ENCODE data around the gene SNCA. TPM values are rescaled to one million over a fixed set of nuclear protein-coding genes. Genes with fewer than 3 reads are reported as not detected.

The SNCA gene
- total and polyA plus RNA-seq, 3 donors from 2014 or later: 1.5 to 6.4 (median 2.0) TPM

DNA sequence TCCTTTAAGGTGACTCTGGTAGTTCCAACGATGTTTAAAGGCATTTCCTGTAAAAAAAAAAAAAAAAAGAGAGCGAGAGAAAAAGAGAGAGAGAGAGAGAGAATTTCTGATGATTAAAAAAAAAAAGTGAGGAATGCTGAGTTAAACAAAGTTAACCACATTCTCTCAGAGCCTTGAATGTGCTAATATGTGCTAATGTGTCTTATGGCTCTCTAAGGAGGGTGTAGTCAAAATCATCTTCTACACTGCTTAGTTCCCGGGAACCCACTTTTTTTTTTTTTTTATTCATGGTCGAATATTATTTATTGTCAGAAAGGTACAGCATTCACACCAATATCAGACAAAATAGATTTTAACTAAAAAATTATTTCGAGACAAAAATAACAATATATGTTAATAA lies 111.7 kb downstream of the SNCA start:
- TF ChIP-seq POLR2A (IDR thresholded peaks at IDR 0.05): no peak
- TF ChIP-seq, protein P1, sequence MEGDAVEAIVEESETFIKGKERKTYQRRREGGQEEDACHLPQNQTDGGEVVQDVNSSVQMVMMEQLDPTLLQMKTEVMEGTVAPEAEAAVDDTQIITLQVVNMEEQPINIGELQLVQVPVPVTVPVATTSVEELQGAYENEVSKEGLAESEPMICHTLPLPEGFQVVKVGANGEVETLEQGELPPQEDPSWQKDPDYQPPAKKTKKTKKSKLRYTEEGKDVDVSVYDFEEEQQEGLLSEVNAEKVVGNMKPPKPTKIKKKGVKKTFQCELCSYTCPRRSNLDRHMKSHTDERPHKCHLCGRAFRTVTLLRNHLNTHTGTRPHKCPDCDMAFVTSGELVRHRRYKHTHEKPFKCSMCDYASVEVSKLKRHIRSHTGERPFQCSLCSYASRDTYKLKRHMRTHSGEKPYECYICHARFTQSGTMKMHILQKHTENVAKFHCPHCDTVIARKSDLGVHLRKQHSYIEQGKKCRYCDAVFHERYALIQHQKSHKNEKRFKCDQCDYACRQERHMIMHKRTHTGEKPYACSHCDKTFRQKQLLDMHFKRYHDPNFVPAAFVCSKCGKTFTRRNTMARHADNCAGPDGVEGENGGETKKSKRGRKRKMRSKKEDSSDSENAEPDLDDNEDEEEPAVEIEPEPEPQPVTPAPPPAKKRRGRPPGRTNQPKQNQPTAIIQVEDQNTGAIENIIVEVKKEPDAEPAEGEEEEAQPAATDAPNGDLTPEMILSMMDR (IDR thresholded peaks at IDR 0.05): no peak
- intact Hi-C loops (cut with DNase I; ENCODE audit: low total_unique reads): no loop called here
- no peaks in the 10 kb centered on the region for H3K36me3 ChIP-seq (ENCODE audit: low read depth, missing control alignments)
- H3K27ac ChIP-seq: no peak overlapping the region
- H3K27me3 ChIP-seq: no peaks in the 10 kb centered on the region
- H3K9me3 ChIP-seq: no peaks in the 10 kb centered on the region
- 81 to 83% methylated on average over 5 of the region's 5 CpGs for WGBS, 2 donors
- no peak overlapping the region for H3K4me3 ChIP-seq
- DNase-seq: no peak
- H3K4me1 ChIP-seq: no peaks in the 10 kb centered on the region

DNA sequence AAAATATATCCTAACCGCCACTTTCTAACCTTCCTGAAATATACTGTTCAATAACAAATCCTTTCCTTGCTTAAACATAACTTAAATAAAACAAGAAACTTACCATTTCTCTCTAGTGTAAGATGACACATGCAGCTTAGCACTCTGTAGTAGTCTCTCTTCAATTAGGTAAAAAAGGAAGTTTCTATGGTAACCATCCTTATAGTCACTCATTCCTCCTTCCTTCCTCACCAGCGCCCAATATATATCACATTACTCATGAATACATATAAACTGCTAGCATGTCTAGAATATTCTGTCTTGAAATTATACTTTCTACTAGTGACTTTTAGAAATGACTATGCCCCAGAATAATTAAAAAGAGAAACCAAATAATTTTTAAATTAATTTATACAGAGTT lies 112.2 kb downstream of the SNCA start:
- intact Hi-C loops (cut with DNase I; ENCODE audit: low total_unique reads): no loop called here
- no peak for DNase-seq
- no peak overlapping the region for H3K27ac ChIP-seq
- H3K9me3 ChIP-seq: no peaks in the 10 kb centered on the region
- no peaks in the 10 kb centered on the region for H3K4me1 ChIP-seq
- no peak overlapping the region for H3K4me3 ChIP-seq
- no peaks in the 10 kb centered on the region for H3K27me3 ChIP-seq
- TF ChIP-seq, protein P1 (IDR thresholded peaks at IDR 0.05): no peak
- TF ChIP-seq POLR2A (IDR thresholded peaks at IDR 0.05): no peak
- H3K36me3 ChIP-seq (ENCODE audit: low read depth, missing control alignments): no peaks in the 10 kb centered on the region
- WGBS, 2 donors: 90 to 96% methylated on average over 2 of the region's 2 CpGs

DNA sequence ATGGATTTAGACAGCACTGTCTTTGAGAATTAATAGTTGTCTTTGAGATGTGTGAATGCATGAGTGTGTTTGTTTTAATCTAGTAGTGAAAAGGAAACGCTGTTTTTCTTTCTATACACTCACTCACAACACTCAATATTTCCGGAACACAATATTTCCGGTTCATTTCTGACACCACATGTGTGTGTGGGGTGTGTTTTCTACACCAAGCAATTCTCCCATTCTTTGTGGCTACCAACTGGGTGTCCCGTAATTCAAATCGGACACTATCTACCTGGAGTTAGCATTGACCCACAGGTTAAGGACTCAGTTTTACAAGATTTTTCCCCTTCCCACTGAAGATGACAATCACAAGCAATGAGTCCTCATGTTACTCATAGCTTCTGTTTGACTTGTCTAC lies 113.9 kb downstream of the SNCA start:
- DNase-seq: no peak
- Histone ChIP-seq H3K36me3 (ENCODE audit: low read depth, missing control alignments) (no peaks in the 10 kb centered on the region), H3K27ac (no peak overlapping the region), H3K4me3 (no peak overlapping the region), H3K4me1 (no peaks in the 10 kb centered on the region), H3K27me3 (no peaks in the 10 kb centered on the region), H3K9me3 (no peaks in the 10 kb centered on the region)
- no peak for TF ChIP-seq POLR2A (IDR thresholded peaks at IDR 0.05)
- TF ChIP-seq, protein P1 (IDR thresholded peaks at IDR 0.05): no peak
- WGBS, 2 donors: 79 to 94% methylated on average over 5 of the region's 5 CpGs
- intact Hi-C loops (cut with DNase I; ENCODE audit: low total_unique reads): no loop called here

DNA sequence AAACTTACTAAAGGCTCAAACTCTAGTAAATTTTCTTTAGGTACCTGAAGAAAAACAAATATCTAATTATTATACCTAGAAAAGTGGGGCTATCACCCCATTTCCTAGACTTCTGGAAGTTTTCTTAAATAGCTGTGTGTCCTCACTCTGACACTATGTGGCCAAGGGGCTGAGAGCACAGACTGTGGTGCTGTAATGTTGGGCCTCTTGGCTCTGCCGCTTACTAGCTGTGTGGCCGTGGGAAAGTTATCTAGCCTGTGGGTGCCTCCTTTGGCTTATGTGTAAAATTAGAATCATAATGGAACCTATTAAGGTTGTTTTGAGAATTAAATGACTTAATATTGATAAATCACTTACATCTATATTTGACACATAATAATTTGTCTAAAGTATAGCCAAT lies 114.4 kb downstream of the SNCA start:
- Histone ChIP-seq H3K27ac (no peak overlapping the region), H3K4me1 (no peaks in the 10 kb centered on the region), H3K36me3 (ENCODE audit: low read depth, missing control alignments) (no peaks in the 10 kb centered on the region), H3K27me3 (no peaks in the 10 kb centered on the region), H3K4me3 (no peak overlapping the region), H3K9me3 (no peaks in the 10 kb centered on the region)
- 75 to 85% methylated on average over 2 of the region's 2 CpGs for WGBS, 2 donors
- TF ChIP-seq POLR2A (IDR thresholded peaks at IDR 0.05): no peak
- TF ChIP-seq, protein P1 (IDR thresholded peaks at IDR 0.05): no peak
- intact Hi-C loops (cut with DNase I; ENCODE audit: low total_unique reads): no loop called here
- no peak for DNase-seq

DNA sequence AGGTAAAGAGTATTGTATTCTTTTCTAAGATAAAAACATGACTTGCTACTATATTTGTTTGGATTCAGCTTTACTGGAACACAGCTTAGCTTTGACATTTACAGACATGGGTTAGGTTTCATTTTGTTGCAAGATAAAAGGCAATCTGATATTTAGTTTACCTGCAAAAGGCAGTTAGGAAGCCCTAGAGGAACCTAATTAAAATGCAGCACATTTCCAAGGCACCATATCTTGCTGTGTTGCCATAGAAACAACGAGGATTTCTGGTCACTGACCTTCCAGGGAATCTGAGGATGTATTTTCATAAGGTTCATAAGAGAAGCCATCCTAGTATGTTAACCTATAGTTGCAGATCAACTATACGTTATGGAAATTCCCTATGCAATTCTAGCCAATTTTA lies 116.0 kb downstream of the SNCA start:
- no peaks in the 10 kb centered on the region for H3K4me1 ChIP-seq
- H3K27ac ChIP-seq: no peak overlapping the region
- intact Hi-C loops (cut with DNase I; ENCODE audit: low total_unique reads): no loop called here
- DNase-seq: no peak
- no peaks in the 10 kb centered on the region for H3K9me3 ChIP-seq
- 66 to 67% methylated on average over 2 of the region's 2 CpGs for WGBS, 2 donors
- H3K4me3 ChIP-seq: no peak overlapping the region
- no peaks in the 10 kb centered on the region for H3K36me3 ChIP-seq (ENCODE audit: low read depth, missing control alignments)
- TF ChIP-seq, protein P1 (IDR thresholded peaks at IDR 0.05): no peak
- no peak for TF ChIP-seq POLR2A (IDR thresholded peaks at IDR 0.05)
- no peaks in the 10 kb centered on the region for H3K27me3 ChIP-seq
